ENCODE data around the gene SLC7A5. TPM values are rescaled to one million over a fixed set of nuclear protein-coding genes. Genes with fewer than 3 reads are reported as not detected.
"Not testable (repeated sequence)": the region's sequence is repeated elsewhere in the genome, so short reads cannot be mapped to it uniquely, and the experiment has no call there.

Gene SLC7A5
- total RNA-seq, 1 donor from 2014 or later: 42.2 TPM

GRCh38 chr16:87791295-87792204 is 77.8 kb downstream of the SLC7A5 start:
- Mint-ChIP-seq H3K27me3 (peaks cover 4% of the 10 kb centered on the region), H3K27ac (no peak overlapping the region), H3K9me3 (ENCODE audit: low read depth) (no peaks in the 10 kb centered on the region), H3K4me1 (ENCODE audit: low read depth) (peaks cover 4% of the 10 kb centered on the region), H3K4me3 (ENCODE audit: low read depth) (no peak overlapping the region), H3K36me3 (ENCODE audit: insufficient read depth) (no peaks in the 10 kb centered on the region)
- no peak for DNase-seq (ENCODE audit: low spot score, unreplicated experiment)
- no peak for TF ChIP-seq CTCF (IDR thresholded peaks at IDR 0.05; ENCODE audit: unreplicated experiment)

DNA sequence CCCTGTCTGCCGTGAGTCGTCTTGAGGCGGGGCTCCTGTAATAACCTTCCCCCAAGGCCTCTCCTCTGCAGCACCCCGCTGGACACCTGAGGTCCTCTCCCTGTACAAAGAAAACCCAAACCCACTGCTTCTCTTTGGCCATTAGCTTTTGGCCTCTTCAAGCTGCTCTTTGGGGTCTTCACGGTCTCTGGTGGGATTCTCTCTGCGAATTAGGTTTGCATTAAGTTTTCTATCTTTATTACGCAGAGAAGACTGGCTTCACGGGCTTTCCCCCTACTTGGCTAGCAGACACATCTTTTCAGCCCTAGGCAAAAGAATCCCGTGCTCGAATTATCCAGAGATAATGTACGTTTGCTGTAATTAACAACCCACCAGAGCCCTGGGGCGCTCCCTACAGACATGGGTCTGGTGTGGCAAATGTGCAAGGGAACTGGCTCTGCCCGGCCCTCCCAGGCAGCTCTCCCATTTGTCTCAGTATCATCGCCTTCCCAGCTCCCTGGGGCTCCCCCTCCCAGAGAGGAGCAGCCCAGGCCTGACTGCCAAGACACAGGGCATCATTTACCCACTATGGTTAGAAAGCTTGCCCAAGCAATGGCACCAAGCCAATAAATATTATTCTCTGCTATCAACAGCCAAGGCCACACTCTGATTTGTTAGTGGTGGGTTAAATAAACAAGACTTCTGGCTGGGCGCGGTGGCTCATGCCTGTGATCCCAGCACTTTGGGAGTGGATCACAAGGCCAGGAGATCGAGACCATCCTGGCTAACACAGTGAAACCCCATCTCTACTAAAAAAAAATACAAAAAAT is 78.8 kb downstream of the SLC7A5 start:
- Mint-ChIP-seq H3K36me3 (ENCODE audit: insufficient read depth) (no peaks in the 10 kb centered on the region), H3K4me3 (ENCODE audit: low read depth) (no peak overlapping the region), H3K27ac (no peak overlapping the region), H3K9me3 (ENCODE audit: low read depth) (no peaks in the 10 kb centered on the region), H3K27me3 (peaks cover 7% of the 10 kb centered on the region), H3K4me1 (ENCODE audit: low read depth) (peaks cover 4% of the 10 kb centered on the region)
- no peak for TF ChIP-seq CTCF (IDR thresholded peaks at IDR 0.05; ENCODE audit: unreplicated experiment)
- no peak for DNase-seq (ENCODE audit: low spot score, unreplicated experiment)

DNA sequence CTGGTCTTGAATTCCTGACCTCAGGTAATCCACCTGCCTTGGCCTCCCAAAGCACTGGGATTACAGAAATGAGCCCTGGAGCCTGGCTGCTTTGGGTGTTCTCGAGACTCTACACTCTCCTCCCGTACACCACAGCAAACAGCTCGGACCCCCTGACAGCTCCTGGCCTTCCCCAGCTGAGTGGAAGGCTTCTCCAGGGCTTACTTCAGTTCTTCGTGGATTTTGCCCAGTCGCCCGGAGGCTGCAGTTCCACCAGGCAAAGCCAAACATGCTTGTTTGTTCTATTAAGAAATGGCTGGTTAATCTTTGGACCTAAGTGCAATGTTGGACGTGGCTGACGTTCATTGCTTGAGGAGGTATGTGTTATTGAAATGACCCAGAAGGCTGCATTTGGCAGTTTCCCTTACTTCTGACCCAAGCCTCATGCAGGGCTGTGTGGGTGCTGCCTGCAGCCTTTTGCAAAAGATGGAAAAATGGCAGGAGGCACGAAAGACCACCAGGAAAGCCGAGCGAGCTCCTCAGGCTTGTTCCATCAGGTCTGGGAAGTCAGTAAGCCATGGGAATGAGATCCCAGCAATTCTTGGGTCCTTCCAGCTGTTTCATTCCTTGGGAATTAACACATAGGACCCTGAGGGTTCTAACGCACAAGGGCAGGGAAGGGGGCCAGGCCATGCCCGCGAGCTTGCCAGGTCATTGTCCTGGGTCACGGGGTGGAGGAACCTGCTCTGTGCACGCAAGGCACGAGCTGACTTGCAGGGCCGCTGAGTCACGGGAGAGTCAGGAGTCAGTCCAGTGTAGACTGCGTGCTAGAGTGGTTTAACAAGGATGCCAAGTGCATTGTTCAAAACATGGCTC is 79.6 kb downstream of the SLC7A5 start:
- Mint-ChIP-seq H3K4me3 (ENCODE audit: low read depth) (no peak overlapping the region), H3K4me1 (ENCODE audit: low read depth) (peaks cover 7% of the 10 kb centered on the region), H3K9me3 (ENCODE audit: low read depth) (no peaks in the 10 kb centered on the region), H3K27me3 (peaks cover 13% of the 10 kb centered on the region), H3K36me3 (ENCODE audit: insufficient read depth) (no peaks in the 10 kb centered on the region), H3K27ac (no peak overlapping the region)
- no peak for DNase-seq (ENCODE audit: low spot score, unreplicated experiment)
- no peak for TF ChIP-seq CTCF (IDR thresholded peaks at IDR 0.05; ENCODE audit: unreplicated experiment)

DNA sequence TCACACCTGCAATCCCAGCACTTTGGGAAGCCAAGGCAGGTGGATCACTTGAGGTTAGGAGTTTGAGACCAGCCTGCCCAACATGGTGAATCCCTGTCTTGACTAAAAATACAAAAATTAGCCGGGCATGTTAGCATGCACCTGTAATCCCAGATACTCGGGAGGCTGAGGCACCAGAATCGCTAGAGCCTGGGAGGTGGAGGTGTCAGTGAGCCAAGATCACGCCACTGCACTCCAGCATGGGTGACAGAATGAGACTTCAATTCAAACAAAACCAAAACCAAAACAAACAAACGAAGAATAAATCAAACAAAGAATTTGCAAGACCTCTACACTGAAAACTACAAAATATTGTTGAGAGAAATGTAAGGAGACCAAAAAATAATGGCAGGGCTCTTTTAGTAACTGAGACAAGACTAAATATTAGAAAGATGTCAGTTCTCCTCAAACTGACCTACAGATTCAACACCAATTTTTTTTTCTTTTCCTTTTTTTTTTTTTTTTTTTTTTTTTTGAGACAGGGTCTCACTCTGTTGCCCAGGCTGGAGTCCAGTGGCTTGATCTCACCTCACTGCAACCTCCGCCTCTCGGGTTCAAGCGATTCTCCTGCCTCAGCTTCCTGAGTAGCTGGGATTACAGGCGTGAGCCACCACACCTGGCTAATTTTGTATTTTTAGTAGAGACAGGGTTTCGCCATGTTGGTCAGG is 80.4 kb downstream of the SLC7A5 start:
- not testable (repeated sequence) for H3K36me3 Mint-ChIP-seq (ENCODE audit: insufficient read depth); H3K27ac Mint-ChIP-seq; DNase-seq (ENCODE audit: low spot score, unreplicated experiment); H3K9me3 Mint-ChIP-seq (ENCODE audit: low read depth); H3K4me3 Mint-ChIP-seq (ENCODE audit: low read depth); H3K4me1 Mint-ChIP-seq (ENCODE audit: low read depth)
- peaks cover 14% of the 10 kb centered on the region for H3K27me3 Mint-ChIP-seq

DNA sequence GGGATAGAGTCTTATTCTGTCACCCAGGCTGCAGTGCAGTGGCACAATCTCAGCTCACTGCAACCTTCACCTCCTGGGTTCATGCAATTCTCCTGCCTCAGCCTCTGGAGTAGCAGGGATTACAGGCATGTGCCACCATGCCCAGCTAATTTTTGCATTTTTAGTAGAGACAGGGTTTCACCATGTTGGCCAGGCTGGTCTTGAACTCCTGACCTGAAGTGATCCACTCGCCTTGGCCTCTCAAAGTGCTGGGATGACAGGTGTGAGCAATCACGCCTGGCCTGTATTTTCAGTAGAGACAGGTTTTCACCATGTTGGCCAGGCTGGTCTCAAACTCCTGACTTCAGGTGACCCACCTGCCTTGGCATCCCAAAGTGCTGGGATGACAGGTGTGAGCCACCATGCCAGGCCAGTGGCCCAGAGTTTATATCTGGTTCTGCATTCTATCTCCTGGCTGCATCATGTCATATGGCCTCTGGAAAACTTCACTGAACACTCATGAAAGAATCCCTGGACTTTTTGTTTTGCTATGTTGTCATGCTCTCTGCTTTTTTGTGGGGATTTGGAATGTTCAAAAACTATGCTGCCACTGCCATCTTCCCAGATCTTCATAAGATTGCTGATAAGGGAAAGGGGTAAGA is 81.7 kb downstream of the SLC7A5 start:
- not testable (repeated sequence) for DNase-seq (ENCODE audit: low spot score, unreplicated experiment); H3K9me3 Mint-ChIP-seq (ENCODE audit: low read depth); H3K27ac Mint-ChIP-seq; H3K4me1 Mint-ChIP-seq (ENCODE audit: low read depth); H3K4me3 Mint-ChIP-seq (ENCODE audit: low read depth); H3K36me3 Mint-ChIP-seq (ENCODE audit: insufficient read depth)
- peaks cover 17% of the 10 kb centered on the region for H3K27me3 Mint-ChIP-seq

Data from progenitor cell of endocrine pancreas (in vitro differentiated cells).